ENCODE measurements around the gene AKR7A3. TPM values are rescaled to one million over a fixed set of nuclear protein-coding genes. Genes with fewer than 3 reads are reported as not detected.
"Not testable (repeated sequence)": the region's sequence is repeated elsewhere in the genome, so short reads cannot be mapped to it uniquely, and the experiment has no call there.

Gene AKR7A3
- 1 to 10 TPM in 3 of 4 donors, under 1 TPM in 1; 0.84 to 4.1 (median 2.5) TPM for total RNA-seq

DNA sequence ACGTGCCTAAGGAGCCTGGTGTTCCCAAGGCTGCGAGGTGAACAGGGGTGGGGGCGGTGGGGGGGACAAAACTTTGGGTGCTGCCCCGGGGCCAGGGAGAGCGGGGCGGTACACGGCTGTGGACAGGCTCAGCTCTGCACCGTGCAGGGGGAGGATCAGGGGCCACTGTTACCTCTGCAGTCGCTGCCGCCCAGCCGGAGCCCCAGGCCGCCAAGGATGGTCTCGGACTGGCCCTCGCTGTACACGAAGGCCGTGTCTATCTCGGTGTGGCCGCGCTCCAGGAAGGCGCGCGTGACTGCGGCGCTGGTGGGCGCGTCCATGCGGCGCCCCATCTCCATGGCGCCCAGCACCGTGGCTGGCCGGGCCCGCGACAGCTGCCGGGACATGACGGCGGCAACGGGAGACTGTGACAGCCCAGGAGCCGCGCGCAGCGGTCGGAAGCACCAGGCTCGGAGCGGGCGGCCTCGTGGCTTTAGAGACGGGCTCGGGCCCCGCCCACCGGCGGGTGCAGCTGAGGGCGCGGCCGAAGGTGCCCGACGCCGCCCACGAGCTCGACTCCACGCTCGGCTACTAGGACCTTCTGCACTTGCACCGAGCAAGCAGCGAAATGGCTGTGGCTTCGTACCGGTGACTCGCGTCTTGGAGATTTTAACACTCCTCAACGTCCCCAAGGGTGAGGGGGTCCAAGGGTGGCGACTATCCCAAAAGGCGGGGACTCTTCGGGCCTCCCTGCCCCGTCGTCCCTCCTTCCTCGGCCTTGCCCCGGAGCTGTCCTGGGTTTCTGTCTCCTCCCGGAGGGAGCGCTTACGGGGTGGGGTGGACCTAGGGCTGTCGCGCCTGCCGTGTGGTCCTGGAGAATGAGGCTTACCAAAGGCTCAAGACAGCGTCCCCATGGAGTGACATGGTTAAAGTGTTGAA, at the start of gene AKR7A3:
Gene AKR7A3, minus strand, starts transcription at position 447 of the 918 bp plus-strand sequence. Its CDS starts 61 bp downstream, at position 386.
- peaks cover 0 to 13% (median 0%) of the 10 kb centered on the region in 4 donors for H3K9me3 ChIP-seq
- H3K27ac ChIP-seq: peak within 1 kb of the TSS in 1 of 4 donors; percentile 69
- not testable (repeated sequence) for H3K27me3 ChIP-seq; DNase-seq (ENCODE audit: low spot score in 2 of 2); H3K4me1 ChIP-seq
- H3K4me3 ChIP-seq: peak within 1 kb of the TSS; percentile 19 to 50 (median 37)
- WGBS, 2 donors: 24 to 26% methylated on average over 28 to 34 of the region's 82 CpGs
- peaks cover 0 to 47% (median 0%) of the 10 kb centered on the region in 3 donors for H3K36me3 ChIP-seq

DNA sequence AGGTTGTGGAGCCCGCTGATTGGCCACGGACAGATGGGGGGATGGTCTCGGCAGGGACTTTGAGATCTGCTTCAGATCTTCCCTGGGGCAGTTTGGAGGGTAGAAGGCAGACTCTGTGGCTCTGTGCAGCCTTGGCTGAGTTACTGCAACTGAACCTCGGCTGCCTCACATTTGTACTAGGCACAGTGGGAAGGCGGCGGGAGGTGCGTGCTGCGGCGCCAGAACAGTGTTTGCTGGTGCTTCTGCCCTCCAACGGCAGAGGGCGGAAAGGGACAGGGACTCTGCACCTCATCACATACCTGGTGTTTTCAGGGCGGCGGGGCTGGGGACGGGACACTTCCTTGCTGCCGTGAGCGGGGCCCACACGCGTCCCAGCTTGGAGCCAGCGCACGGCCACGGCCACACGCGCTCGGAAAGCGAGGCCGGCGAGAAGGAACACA, 49.8 kb upstream of the AKR7A3 start:
- 74 to 83% methylated on average over 24 to 27 of the region's 27 CpGs for WGBS, 2 donors
- Histone ChIP-seq H3K4me1 (peaks cover 0 to 24% (median 3%) of the 10 kb centered on the region in 4 donors), H3K36me3 (peaks cover 0 to 56% (median 0%) of the 10 kb centered on the region in 3 donors), H3K27ac (no peak overlapping the region), H3K9me3 (no peaks in the 10 kb centered on the region), H3K4me3 (no peak overlapping the region), H3K27me3 (no peaks in the 10 kb centered on the region)
- no peak for TF ChIP-seq EP300 (IDR thresholded peaks at IDR 0.05)
- TF ChIP-seq, protein P1, sequence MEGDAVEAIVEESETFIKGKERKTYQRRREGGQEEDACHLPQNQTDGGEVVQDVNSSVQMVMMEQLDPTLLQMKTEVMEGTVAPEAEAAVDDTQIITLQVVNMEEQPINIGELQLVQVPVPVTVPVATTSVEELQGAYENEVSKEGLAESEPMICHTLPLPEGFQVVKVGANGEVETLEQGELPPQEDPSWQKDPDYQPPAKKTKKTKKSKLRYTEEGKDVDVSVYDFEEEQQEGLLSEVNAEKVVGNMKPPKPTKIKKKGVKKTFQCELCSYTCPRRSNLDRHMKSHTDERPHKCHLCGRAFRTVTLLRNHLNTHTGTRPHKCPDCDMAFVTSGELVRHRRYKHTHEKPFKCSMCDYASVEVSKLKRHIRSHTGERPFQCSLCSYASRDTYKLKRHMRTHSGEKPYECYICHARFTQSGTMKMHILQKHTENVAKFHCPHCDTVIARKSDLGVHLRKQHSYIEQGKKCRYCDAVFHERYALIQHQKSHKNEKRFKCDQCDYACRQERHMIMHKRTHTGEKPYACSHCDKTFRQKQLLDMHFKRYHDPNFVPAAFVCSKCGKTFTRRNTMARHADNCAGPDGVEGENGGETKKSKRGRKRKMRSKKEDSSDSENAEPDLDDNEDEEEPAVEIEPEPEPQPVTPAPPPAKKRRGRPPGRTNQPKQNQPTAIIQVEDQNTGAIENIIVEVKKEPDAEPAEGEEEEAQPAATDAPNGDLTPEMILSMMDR (IDR thresholded peaks at IDR 0.05): no peak
- no peak for TF ChIP-seq POLR2A (IDR thresholded peaks at IDR 0.05)
- DNase-seq (ENCODE audit: low spot score in 2 of 2): no peak

DNA sequence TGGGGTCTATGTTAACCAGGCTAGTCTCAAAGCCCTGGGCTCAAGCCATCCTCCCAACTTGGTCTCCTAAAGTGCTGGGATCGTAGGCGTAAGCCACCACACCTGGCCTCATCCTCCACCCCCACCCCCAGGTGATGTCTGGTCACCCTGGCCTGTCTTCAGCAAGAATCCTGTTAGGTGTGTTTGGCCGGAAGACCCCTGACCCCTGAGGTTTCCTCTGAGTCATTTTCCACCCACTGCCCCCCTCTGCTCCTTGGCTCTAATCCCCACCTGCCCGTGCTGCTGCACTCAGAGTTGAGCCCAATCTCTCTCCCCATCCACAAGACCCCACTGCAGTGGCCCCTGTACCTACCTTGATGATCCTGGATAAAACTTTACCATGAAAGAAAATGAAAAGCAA, 48.7 kb upstream of the AKR7A3 start:
- Histone ChIP-seq H3K27me3 (no peaks in the 10 kb centered on the region), H3K27ac (no peak overlapping the region), H3K4me3 (no peak overlapping the region), H3K9me3 (no peaks in the 10 kb centered on the region), H3K36me3 (peaks cover 0 to 52% (median 0%) of the 10 kb centered on the region in 3 donors), H3K4me1 (peaks cover 0 to 14% (median 0%) of the 10 kb centered on the region in 4 donors)
- WGBS, 2 donors: 91 to 97% methylated on average over 4 of the region's 4 CpGs
- no peak for DNase-seq (ENCODE audit: low spot score in 2 of 2)
- no peak for TF ChIP-seq EP300 (IDR thresholded peaks at IDR 0.05)
- no peak for TF ChIP-seq POLR2A (IDR thresholded peaks at IDR 0.05)
- TF ChIP-seq, protein P1 (IDR thresholded peaks at IDR 0.05): no peak

DNA sequence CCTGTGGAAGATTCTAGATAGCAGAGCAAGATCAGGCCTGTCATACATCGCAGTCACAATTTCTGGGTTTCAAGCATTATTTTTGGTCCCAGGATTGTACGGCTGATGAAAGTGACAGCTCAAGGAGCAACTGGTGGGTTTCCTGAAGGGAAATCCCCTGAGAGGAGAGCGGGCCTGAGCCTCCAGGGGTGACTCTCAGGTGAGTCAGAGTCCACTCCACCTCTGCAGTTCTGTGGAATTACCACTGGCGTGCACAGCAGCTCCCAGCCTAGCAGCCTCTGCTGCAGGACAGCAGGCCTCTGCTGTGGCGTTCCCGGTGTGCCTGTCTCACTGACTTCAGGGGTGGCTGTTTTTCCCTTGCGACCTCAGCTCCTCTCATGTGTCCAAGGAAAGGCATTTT, 48.0 kb upstream of the AKR7A3 start:
- no peak overlapping the region for H3K4me3 ChIP-seq
- no peak overlapping the region for H3K27ac ChIP-seq
- H3K27me3 ChIP-seq: no peaks in the 10 kb centered on the region
- DNase-seq (ENCODE audit: low spot score in 2 of 2): no peak
- H3K9me3 ChIP-seq: no peaks in the 10 kb centered on the region
- 90% methylated on average over 7 of the region's 7 CpGs for WGBS, 2 donors
- TF ChIP-seq EP300 (IDR thresholded peaks at IDR 0.05): no peak
- TF ChIP-seq POLR2A (IDR thresholded peaks at IDR 0.05): no peak
- TF ChIP-seq, protein P1 (IDR thresholded peaks at IDR 0.05): no peak
- peaks cover 0 to 6% (median 0%) of the 10 kb centered on the region in 4 donors for H3K4me1 ChIP-seq
- H3K36me3 ChIP-seq: peaks cover 0 to 53% (median 0%) of the 10 kb centered on the region in 3 donors

DNA sequence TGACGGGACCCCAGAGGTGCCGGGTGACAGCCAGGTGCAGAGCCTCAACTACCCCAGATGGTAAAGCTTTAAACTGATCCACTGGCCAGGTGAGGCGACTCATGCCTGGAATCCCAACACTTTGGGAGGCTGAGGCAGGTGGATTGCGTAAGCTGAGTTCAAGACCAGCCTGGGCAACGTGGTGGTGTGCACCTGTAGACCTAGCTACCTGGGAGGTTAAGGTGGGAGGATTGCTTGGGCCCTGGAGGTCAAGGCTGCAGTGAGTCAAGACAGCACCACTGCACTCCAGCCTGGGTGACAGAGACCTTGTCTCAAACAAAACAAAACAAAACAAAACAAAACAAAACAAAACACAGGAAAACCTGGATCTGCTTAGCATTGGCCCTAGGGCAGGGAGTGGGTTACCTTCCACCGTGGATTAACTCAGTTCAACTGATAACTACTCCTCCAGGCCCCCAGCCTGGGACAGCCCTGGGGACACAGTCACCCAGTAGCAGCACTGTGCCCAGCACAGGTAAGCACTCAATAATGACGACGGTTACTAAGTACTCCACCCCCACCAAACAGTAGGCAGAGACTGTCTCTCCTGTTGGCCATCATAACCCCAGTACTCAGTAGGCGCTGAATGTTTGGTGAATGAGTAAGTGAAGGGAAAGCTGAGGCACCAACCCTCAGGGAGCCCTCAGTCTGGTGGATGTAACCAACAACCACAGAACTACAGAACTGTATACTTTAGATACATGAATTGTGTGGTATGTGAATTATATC, 45.2 kb upstream of the AKR7A3 start:
- 85% methylated on average over 9 of the region's 9 CpGs for WGBS, 2 donors

More for the DNA sequence above, 45.2 kb upstream of the AKR7A3 start:
- H3K4me1 ChIP-seq: no peaks in the 10 kb centered on the region
- H3K4me3 ChIP-seq: no peak overlapping the region
- TF ChIP-seq EP300 (IDR thresholded peaks at IDR 0.05) (no peak), POLR2A (IDR thresholded peaks at IDR 0.05) (no peak)
- TF ChIP-seq, protein P1 (IDR thresholded peaks at IDR 0.05): no peak
- peaks cover 0 to 62% (median 0%) of the 10 kb centered on the region in 3 donors for H3K36me3 ChIP-seq
- no peaks in the 10 kb centered on the region for H3K27me3 ChIP-seq
- no peak overlapping the region for H3K27ac ChIP-seq
- H3K9me3 ChIP-seq: no peaks in the 10 kb centered on the region
- DNase-seq (ENCODE audit: low spot score in 2 of 2): no peak

All from tibial nerve (tissue), 4 donors.